PC-3 (cell line): ENCODE results near the gene SLC35F2. TPM values are rescaled to one million over a fixed set of nuclear protein-coding genes. Genes with fewer than 3 reads are reported as not detected.
A peak's percentile ranks its signal among the peaks of the same experiment; 100 is the strongest.

Experiments
- ATAC-seq: fragments of 200-7000 bp; cut with Tn5 transposase; 2 replicates; pipeline ENCODE4 v1.9.1; 2020; ENCODE audit warnings: mild to moderate bottlenecking, moderate library complexity
- BruUV-seq: library from RNA; stranded (reverse); fragments of 400-500 nt; replicated peaks from 2 replicates; lab custom pipeline; 2021; lab: Mats Ljungman, UMichigan
- CTCF ChIA-PET: fragments of 300-600 bp; sonication (Branson Sonifier 250); formaldehyde crosslinking; loops from one replicate; lab custom pipeline; 2022; ENCODE audit warnings: antibody characterized with exemption; lab: Charles Lee
- POLR2A ChIA-PET: fragments of 300-600 bp; sonication (Branson Sonifier 250); formaldehyde crosslinking; loops from one replicate; lab custom pipeline; 2022; ENCODE audit warnings: antibody characterized with exemption; ENCODE audit not compliant: unreplicated experiment; lab: Charles Lee
- DNase-seq: peaks from one replicate; pipeline ENCODE4 v3.0.0-alpha.2; 2015
- H2AFZ ChIP-seq: fragments of 300-600 bp; sonication (generic); 2 replicates; pipeline ENCODE4 v1.6.0; 2016; ENCODE audit warnings: antibody characterized with exemption, low read length
- H3F3A ChIP-seq: fragments of 300-600 bp; sonication (generic); one replicate; pipeline ENCODE4 v1.6.0; 2017; ENCODE audit warnings: antibody characterized with exemption, low read length, control low read depth, mild to moderate bottlenecking; ENCODE audit not compliant: unreplicated experiment
- H3K27ac ChIP-seq: fragments of 300-600 bp; sonication (generic); 2 replicates; pipeline ENCODE4 v1.5.1; 2016; ENCODE audit warnings: mild to moderate bottlenecking, low read length
- H3K27me3 ChIP-seq: fragments of 300-600 bp; sonication (generic); 2 replicates; pipeline ENCODE4 v1.6.1; 2016; ENCODE audit warnings: low read length, mixed read lengths
- H3K36me3 ChIP-seq: fragments of 300-600 bp; sonication (generic); 2 replicates; pipeline ENCODE4 v1.6.1; 2016; ENCODE audit warnings: low read depth, mixed run types, low read length, mixed read lengths
- H3K4me1 ChIP-seq: fragments of 300-600 bp; sonication (generic); 2 replicates; pipeline ENCODE4 v1.5.1; 2016; ENCODE audit warnings: low read length; ENCODE audit not compliant: insufficient read depth
- H3K4me2 ChIP-seq: fragments of 300-600 bp; sonication (generic); 2 replicates; pipeline ENCODE4 v1.6.0; 2016; ENCODE audit warnings: low read length
- H3K4me3 ChIP-seq: fragments of 300-600 bp; sonication (generic); 2 replicates; pipeline ENCODE4 v1.5.1; 2016; ENCODE audit warnings: mild to moderate bottlenecking, low read length, mixed read lengths
- H3K79me2 ChIP-seq: fragments of 300-600 bp; sonication (generic); 2 replicates; pipeline ENCODE4 v1.6.1; 2017; ENCODE audit warnings: low read length, mixed read lengths
- H3K9ac ChIP-seq: fragments of 300-600 bp; sonication (generic); 2 replicates; pipeline ENCODE4 v1.6.0; 2016; ENCODE audit warnings: mild to moderate bottlenecking, low read length
- H3K9me2 ChIP-seq: fragments of 300-600 bp; sonication (generic); replicated peaks from 2 replicates; pipeline ENCODE4 v1.6.1; 2016; ENCODE audit warnings: mixed run types, low read length, mixed read lengths
- H3K9me3 ChIP-seq: fragments of 300-600 bp; sonication (generic); 2 replicates; pipeline ENCODE4 v1.6.1; 2016; ENCODE audit warnings: low read length, mixed read lengths
- H4K20me1 ChIP-seq: fragments of 300-600 bp; sonication (generic); 2 replicates; pipeline ENCODE4 v1.6.1; 2016; ENCODE audit warnings: low read length, mixed read lengths
- CTCF ChIP-seq: fragments of 300-600 bp; sonication (generic); conservative IDR thresholded peaks from 2 replicates; pipeline ENCODE4 v1.5.1; 2017; ENCODE audit warnings: antibody characterized with exemption, low read depth, mild to moderate bottlenecking, low read length
- EZH2 ChIP-seq: fragments of 300-600 bp; sonication (generic); IDR thresholded peaks from one replicate; pipeline ENCODE4 v1.6.1; 2017; ENCODE audit warnings: antibody characterized with exemption, mild to moderate bottlenecking, low read length; ENCODE audit not compliant: unreplicated experiment
- EZH2phosphoT487 ChIP-seq: fragments of 300-600 bp; sonication (generic); IDR thresholded peaks from 2 replicates; pipeline ENCODE4 v1.6.1; 2018; ENCODE audit warnings: mild to moderate bottlenecking, antibody characterized with exemption, low read length, borderline replicate concordance
- intact Hi-C: fragments of 100-400 bp; cut with micrococcal nuclease; formaldehyde crosslinking; loops from 2 replicates; pipeline ENCODE4 v1.9.0; 2023
- total RNA-seq: library from RNA; depleted of rRNA; stranded (reverse); fragments of >200 nt; gene quantifications from 2 replicates; pipeline ENCODE4 v1.2.3, GENCODE V29; 2014

Gene SLC35F2
- total RNA-seq, 1 experiment from 2014 or later, result 210 TPM

- DNase-seq, result peak; percentile 35
- no peaks in the 10 kb centered on the region for H3K27me3 ChIP-seq
- H3K4me3 ChIP-seq, result no peak overlapping the region
- intact Hi-C loops, result no loop called here
- H3K9ac ChIP-seq, result no peak overlapping the region
- H3F3A ChIP-seq, result no peaks in the 10 kb centered on the region
- H3K4me1 ChIP-seq, result peaks cover 7% of the 10 kb centered on the region; the same call in 1 of the 2 replicates
- ATAC-seq, result peak; percentile 43
- BruUV-seq, result no TSS peak
- peaks cover 70% of the 10 kb centered on the region for H4K20me1 ChIP-seq
- H2AFZ ChIP-seq, result no peak overlapping the region
- no peak for TF ChIP-seq EZH2phosphoT487
- no peak for TF ChIP-seq EZH2
- TF ChIP-seq CTCF, result peak; percentile 27; the same call in 1 of the 2 replicates
- H3K4me2 ChIP-seq, result no peak overlapping the region
- H3K36me3 ChIP-seq, result peaks cover 13% of the 10 kb centered on the region
- H3K79me2 ChIP-seq, result peaks cover 100% of the 10 kb centered on the region
- no peak overlapping the region for H3K27ac ChIP-seq
- ChIA-PET CTCF (no interaction called here), POLR2A (no interaction called here)
- H3K9me3 ChIP-seq, result no peaks in the 10 kb centered on the region
- H3K9me2 ChIP-seq, result no peaks in the 10 kb centered on the region
Observed at GRCh38 chr11:107849790-107850189, 8.8 kb downstream of the SLC35F2 start.

GRCh38 chr11:107848345-107848744 is 10.2 kb downstream of the SLC35F2 start:
- peaks cover 97% of the 10 kb centered on the region for H3K79me2 ChIP-seq
- H3F3A ChIP-seq, result no peaks in the 10 kb centered on the region
- peaks cover 8% of the 10 kb centered on the region; the same call in 1 of the 2 replicates for H3K36me3 ChIP-seq
- ChIA-PET CTCF (no interaction called here), POLR2A (no interaction called here)
- TF ChIP-seq CTCF (no peak), EZH2phosphoT487 (no peak), EZH2 (no peak)
- no peak overlapping the region for H2AFZ ChIP-seq
- no peak overlapping the region for H3K4me2 ChIP-seq
- intact Hi-C loops, result no loop called here
- DNase-seq (no peak), ATAC-seq (no peak)
- no peaks in the 10 kb centered on the region for H3K9me3 ChIP-seq
- H3K27ac ChIP-seq, result no peak overlapping the region
- H4K20me1 ChIP-seq, result peaks cover 62% of the 10 kb centered on the region
- H3K4me1 ChIP-seq, result peaks cover 11% of the 10 kb centered on the region
- no peaks in the 10 kb centered on the region for H3K27me3 ChIP-seq
- no peaks in the 10 kb centered on the region for H3K9me2 ChIP-seq
- no peak overlapping the region for H3K9ac ChIP-seq
- no peak overlapping the region for H3K4me3 ChIP-seq
- TSS peak; percentile 0 for BruUV-seq

- intact Hi-C loops, result no loop called here
- H3K27ac ChIP-seq, result no peak overlapping the region
Observed at GRCh38 chr11:107847184-107847583, 11.4 kb downstream of the SLC35F2 start.

More at GRCh38 chr11:107847184-107847583, 11.4 kb downstream of the SLC35F2 start:
- Histone ChIP-seq H3K9ac (no peak overlapping the region), H4K20me1 (peaks cover 63% of the 10 kb centered on the region), H3K9me2 (no peaks in the 10 kb centered on the region), H2AFZ (no peak overlapping the region), H3K27me3 (no peaks in the 10 kb centered on the region), H3K9me3 (no peaks in the 10 kb centered on the region), H3F3A (no peaks in the 10 kb centered on the region), H3K4me3 (no peak overlapping the region), H3K79me2 (peaks cover 97% of the 10 kb centered on the region), H3K4me2 (no peak overlapping the region), H3K36me3 (peaks cover 8% of the 10 kb centered on the region; the same call in 1 of the 2 replicates), H3K4me1 (peaks cover 23% of the 10 kb centered on the region)
- BruUV-seq, result no TSS peak
- no peak for TF ChIP-seq EZH2
- no peak for TF ChIP-seq EZH2phosphoT487
- TF ChIP-seq CTCF, result no peak
- POLR2A ChIA-PET, result interaction anchor here (0.5 kb wide), 1 partner anchor 39 kb away, joined by 3 read pairs; no protein-coding TSS in a partner anchor
- ATAC-seq (no peak), DNase-seq (no peak)
- CTCF ChIA-PET, result interaction anchor here (0.7 kb wide), 1 partner anchor 298 kb away, joined by 4 read pairs; no protein-coding TSS in a partner anchor
